ENCODE results near the gene TSHZ2. TPM values are rescaled to one million over a fixed set of nuclear protein-coding genes. Genes with fewer than 3 reads are reported as not detected.

Gene TSHZ2
- total and polyA plus RNA-seq, 2 of the 4 experiments (the other 2 are of a cell fraction), result under 0.01 to 0.02 TPM

DNA sequence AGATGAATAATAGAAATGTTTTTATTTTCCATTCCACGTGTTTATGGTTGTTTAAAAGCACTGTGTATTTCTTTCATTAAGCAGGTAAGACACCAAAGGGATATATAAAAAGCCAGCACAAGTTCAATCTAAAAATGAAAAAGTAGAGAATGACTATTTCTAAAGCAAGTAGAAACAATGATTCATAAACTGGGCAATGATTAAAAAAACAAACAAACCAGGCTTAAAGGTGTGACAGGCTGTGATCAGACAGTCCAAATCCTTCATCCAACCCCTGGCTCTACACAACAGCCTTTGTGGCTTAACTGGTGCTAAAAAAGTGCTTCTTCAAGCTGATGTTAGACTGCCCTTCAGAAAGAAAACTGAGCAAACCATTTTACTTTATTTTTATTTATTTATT, 45.7 kb upstream of the TSHZ2 start:
- TF ChIP-seq, protein P1, sequence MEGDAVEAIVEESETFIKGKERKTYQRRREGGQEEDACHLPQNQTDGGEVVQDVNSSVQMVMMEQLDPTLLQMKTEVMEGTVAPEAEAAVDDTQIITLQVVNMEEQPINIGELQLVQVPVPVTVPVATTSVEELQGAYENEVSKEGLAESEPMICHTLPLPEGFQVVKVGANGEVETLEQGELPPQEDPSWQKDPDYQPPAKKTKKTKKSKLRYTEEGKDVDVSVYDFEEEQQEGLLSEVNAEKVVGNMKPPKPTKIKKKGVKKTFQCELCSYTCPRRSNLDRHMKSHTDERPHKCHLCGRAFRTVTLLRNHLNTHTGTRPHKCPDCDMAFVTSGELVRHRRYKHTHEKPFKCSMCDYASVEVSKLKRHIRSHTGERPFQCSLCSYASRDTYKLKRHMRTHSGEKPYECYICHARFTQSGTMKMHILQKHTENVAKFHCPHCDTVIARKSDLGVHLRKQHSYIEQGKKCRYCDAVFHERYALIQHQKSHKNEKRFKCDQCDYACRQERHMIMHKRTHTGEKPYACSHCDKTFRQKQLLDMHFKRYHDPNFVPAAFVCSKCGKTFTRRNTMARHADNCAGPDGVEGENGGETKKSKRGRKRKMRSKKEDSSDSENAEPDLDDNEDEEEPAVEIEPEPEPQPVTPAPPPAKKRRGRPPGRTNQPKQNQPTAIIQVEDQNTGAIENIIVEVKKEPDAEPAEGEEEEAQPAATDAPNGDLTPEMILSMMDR (conservative IDR thresholded peaks at IDR 0.05; ENCODE audit: low read depth, low read length), result no peak
- no peak for TF ChIP-seq MAZ (IDR thresholded peaks at IDR 0.05; ENCODE audit: borderline replicate concordance, low read depth, low read length)
- no peak for TF ChIP-seq BHLHE40 (IDR thresholded peaks at IDR 0.05; ENCODE audit: low read depth, low read length)
- TF ChIP-seq FOS (IDR thresholded peaks at IDR 0.05; ENCODE audit: low read depth, low read length), result no peak
- no peak for TF ChIP-seq NFE2L2 (IDR thresholded peaks at IDR 0.05; ENCODE audit: low read depth, low read length)
- TF ChIP-seq RAD21 (IDR thresholded peaks at IDR 0.05; ENCODE audit: low read length), result no peak
- no peak for TF ChIP-seq CHD1 (IDR thresholded peaks at IDR 0.05; ENCODE audit: low read depth, low read length)
- no peak for TF ChIP-seq POLR2A (IDR thresholded peaks at IDR 0.05; ENCODE audit: low read depth, low read length)
- TF ChIP-seq SMC3 (IDR thresholded peaks at IDR 0.05; ENCODE audit: low read depth, low read length), result no peak
- ChIA-PET CTCF (no interaction called here), POLR2A (ENCODE audit: unreplicated experiment) (no interaction called here)
- H3K9ac ChIP-seq (ENCODE audit: low read depth, low read length), result no peak overlapping the region
- in situ Hi-C loops (cut with MboI; ENCODE audit: low sequenced_read_pairs) (no loop called here), intact Hi-C loops (cut with micrococcal nuclease) (no loop called here), dilution Hi-C loops (cut with HindIII; ENCODE audit: low sequenced_read_pairs, unreplicated experiment) (no loop called here)
- H3K27ac ChIP-seq (ENCODE audit: insufficient read depth, low read length), result no peak overlapping the region
- no peak overlapping the region for H2BK5ac ChIP-seq (ENCODE audit: low read depth, low read length, poor library complexity, severe bottlenecking)
- H3K56ac ChIP-seq (ENCODE audit: extremely low read depth, insufficient read depth, low read length), result no peak overlapping the region
- no peak overlapping the region for H3K4me2 ChIP-seq (ENCODE audit: low read depth, low read length)
- no peaks in the 10 kb centered on the region for H3K9me1 ChIP-seq (ENCODE audit: insufficient read depth, low read length)
- no peak overlapping the region for H2AFZ ChIP-seq (replicated peaks; ENCODE audit: low read length, poor library complexity)
- no peak overlapping the region for H2BK120ac ChIP-seq (ENCODE audit: low read depth, low read length)
- ATAC-seq (ENCODE audit: low read depth) (no peak), DNase-seq (no peak)
- H3K79me1 ChIP-seq (ENCODE audit: low read depth in 1 of 2, low read length in 2 of 2), result no peaks in the 10 kb centered on the region
- no peak overlapping the region for H3K4me3 ChIP-seq (ENCODE audit: insufficient read depth, low read depth, low read length)
- BruUV-seq (replicated peaks), result no TSS peak
- H4K91ac ChIP-seq (ENCODE audit: insufficient read depth, low read depth, low read length), result no peak overlapping the region
- H4K5ac ChIP-seq (ENCODE audit: low read depth, low read length), result no peak overlapping the region
- no peaks in the 10 kb centered on the region for H3K27me3 ChIP-seq (ENCODE audit: control insufficient read depth, insufficient read depth, low read length)
- H3K9me3 ChIP-seq (ENCODE audit: control insufficient read depth, insufficient read depth, low read length), result peaks cover 4% of the 10 kb centered on the region
- no peak overlapping the region for H3K18ac ChIP-seq (ENCODE audit: low read depth, low read length)
- H3K4ac ChIP-seq (ENCODE audit: low read depth, low read length), result no peak overlapping the region
- WGBS, 2 experiments (ENCODE audit: extremely low coverage in 2 of 2, insufficient read length in 1 of 2), result no CpG with 5 or more reads among the region's 1 CpG
- no peak overlapping the region for H2AK5ac ChIP-seq (ENCODE audit: low read depth, low read length)
- no peaks in the 10 kb centered on the region for H3K4me1 ChIP-seq (ENCODE audit: control insufficient read depth, insufficient read depth, low read length)
- no peak overlapping the region for H2AK9ac ChIP-seq (replicated peaks; ENCODE audit: low read depth, low read length, poor library complexity)
- H3K14ac ChIP-seq (replicated peaks; ENCODE audit: low read depth, low read length), result no peak overlapping the region
- H2BK15ac ChIP-seq (ENCODE audit: low read depth, low read length), result no peak overlapping the region
- H3K23ac ChIP-seq (ENCODE audit: low read depth, low read length), result no peak overlapping the region
- H4K20me1 ChIP-seq (ENCODE audit: insufficient read depth, low read length), result no peaks in the 10 kb centered on the region
- no peak overlapping the region for H2BK20ac ChIP-seq (ENCODE audit: low read depth, low read length)
- no peaks in the 10 kb centered on the region for H3K36me3 ChIP-seq (ENCODE audit: control insufficient read depth, insufficient read depth, low read length)
- no peak overlapping the region for H4K8ac ChIP-seq (ENCODE audit: low read depth in 2 of 2, low read length in 2 of 2)

Data from IMR-90 (cell line).